NCI-H2081 treated with DMSO at 0.1 percent for 48 hours (cell line): ENCODE results near the gene MYO5B.
"Not testable (repeated sequence)": the region's sequence is repeated elsewhere in the genome, so short reads cannot be mapped to it uniquely, and the experiment has no call there.

Experiments used
- DNase-seq: peaks from one replicate; lab custom pipeline; 2025; lab: John Stamatoyannopoulos, UW

MYO5B gene

DNA sequence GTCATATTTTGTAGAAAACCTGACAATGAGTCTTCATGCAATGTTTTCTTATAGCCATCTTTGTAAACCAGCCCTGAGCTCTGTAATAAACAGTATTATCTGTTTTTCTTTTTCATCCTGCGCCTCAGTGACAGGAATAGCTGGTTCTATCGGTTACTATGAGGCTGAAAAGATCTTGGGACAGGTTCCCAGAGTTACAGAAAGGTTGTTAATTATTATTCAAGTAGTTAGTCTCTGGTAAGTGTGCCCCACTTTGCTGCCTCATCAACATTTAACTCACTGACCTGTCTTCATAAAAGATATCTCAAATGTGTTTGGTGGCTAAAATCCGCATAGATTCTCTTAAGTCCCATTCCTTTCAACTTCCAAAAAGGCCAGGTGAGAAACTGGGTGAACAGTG lies 400.2 kb downstream of the MYO5B start:
- DNase-seq, result no peak

DNA sequence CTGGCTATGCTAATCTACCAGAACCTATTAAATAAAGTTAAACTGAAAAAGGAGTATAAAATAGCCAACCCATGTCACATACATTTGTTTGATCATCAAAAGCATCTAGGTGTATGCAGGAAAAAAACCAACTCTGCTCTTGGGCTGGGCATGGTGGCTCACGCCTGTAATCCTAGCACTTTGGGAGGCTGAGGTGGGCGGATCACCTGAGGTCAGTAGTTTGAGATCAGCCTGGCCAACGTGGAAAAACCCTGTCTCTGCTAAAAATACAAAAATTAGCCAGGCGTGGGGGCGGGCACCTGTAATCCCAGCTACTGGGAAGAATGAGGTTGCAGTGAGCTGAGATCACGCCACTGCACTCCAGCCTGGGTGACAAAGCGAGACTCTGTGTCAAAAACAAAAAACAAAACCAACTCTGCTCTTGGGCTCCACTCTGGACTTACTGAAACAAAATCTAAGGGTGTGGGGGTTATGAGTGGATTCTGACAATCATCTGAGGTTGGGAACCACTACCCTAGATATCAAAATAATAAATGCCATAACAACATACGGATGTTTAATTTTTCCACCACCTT lies 405.3 kb downstream of the MYO5B start:
- not testable (repeated sequence) for DNase-seq

DNA sequence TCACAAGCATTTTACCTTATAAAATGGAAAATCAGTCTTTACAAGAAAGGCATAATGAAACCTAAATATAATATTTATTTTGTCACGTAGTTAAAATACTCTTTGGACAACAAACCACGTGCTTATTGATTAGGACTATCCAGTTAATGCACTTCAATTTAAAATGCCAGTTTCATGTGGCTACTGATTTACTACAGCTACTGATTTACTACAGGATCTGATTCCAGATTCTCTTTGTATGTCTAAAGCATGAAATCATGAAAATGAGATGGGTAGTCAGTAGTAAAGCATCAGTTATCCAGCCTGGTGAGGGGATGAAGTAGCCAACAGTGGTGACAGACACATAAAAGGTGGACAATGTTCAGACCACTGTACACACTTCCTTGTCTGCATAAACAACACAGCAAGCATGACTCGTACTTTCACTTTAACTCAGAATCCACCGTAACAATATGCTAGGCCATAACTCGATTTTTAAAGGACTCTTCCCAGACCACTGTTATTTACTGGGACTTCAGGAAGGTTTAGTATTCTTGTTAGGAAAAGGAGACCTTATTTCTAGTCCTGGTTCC lies 406.5 kb downstream of the MYO5B start:
- DNase-seq, result no peak

DNA sequence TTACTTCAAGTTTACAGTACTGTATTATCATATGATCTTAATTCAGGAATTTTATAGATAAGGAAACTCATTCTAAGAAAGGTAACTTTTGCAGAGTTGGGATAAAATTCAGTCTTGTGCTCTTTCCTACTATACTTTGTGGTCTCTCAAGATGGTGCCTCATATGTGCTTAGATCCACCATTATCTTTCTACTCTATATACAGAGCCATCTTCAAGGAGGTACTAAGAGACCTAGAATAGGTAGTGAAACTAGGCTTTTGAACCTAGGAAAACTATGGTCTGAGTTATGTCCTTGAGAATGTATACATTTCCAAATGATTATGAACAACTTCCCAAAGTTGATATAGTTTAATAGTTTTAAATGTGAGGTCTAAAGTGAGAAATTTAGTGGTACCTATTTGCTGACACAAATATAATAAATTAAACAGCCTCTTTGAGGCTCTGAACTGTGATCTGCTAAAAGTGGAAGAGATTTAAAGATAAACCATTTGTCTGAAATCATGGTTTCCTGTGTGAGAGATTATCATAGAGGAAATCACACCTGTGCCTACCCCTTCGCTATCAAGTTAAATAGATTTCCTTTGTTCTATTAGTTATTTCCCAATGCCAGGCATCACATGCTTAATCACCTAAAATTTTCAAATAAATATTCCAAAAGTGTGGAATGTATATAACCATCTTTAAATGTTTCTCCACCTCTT lies 408.8 kb downstream of the MYO5B start:
- no peak for DNase-seq

DNA sequence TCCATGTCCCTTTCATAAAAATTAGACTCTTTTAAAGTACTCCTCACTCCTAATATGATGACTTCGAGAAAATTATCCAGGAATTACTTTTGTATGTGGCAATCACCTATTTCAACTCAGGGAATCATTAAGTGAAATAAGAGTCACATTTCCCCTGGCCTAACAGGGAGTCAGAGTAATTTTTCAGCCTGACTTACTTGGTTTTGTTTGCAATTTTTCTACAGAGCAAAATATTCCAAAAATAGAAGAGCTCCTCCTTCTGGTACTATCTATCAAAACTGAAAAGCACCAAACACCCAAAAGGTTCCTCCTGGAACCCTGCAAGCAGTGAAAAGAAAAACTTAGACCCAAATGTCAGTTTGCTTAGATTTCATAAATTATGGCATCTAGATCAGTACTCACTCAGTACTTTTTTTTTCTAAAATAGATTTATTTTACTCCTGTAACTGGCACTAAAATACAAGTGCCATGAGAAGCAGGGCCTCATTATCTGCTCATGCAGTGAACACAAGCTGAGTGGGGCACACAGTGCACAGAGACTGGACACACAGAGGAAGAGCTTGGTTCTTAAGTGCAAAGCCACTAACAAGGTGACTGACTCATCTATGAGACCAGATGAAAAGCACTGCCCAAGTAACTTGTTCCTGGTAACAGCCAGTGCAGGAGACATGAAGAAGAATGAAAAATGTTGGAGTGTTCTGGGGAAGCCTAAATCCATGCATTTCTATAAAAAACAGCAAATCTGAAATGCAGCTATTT lies 410.3 kb downstream of the MYO5B start:
- DNase-seq, result no peak

DNA sequence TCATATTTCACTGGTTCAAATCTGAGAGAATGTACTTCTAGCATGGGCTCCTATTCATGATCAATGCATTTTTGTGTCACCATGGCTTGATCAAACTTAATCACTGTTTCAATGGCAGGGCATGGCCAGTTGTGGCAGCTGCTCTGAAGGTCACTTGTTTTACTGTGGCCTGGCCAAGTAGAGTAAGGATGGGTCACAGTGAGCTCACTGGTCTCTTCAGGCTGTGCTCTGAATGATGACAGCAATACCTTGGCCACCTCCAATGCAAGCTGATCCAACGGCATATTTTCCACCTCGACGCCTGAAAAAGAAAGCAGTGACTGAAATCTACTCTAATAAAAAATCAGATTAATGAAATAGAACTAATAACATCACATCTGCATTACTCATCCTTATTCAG lies 411.3 kb downstream of the MYO5B start:
- DNase-seq, result not testable (repeated sequence)

DNA sequence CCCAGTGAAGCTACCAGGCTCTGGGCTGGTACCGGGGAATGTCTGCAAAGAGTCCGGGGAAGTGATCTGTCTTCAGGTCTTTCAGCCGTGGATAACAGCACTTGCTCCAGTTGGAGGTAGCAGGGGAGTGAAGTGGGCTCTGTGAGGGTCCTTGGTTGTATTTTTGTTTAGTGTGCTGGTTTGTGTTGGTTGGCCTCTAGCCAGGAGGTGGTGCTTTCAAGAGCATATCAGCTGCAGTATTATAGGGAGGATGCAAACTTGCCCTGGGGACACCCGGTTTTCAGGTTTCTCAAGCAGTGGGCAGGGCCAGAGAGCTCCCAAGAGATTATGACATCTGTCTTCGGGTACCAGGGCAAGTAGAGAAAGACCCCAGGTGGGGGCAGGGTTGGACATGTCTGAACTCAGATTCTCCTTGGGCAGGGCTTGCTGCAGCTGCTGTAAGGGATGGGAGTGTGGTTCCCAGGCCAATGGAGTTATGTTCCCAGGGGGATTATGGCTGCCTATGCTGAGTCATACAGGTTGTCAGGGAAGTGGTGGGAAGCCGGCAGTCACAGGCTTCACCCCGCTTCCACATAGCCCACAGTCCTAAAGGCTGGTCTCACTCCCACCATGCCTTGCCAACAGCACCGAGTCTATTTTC lies 416.0 kb downstream of the MYO5B start:
- no peak for DNase-seq
